PFSK-1 (cell line): ENCODE measurements around the gene LIN28B.
A peak's percentile ranks its signal among the peaks of the same experiment; 100 is the strongest.

Source experiments
- FOXP2 ChIP-seq: optimal IDR thresholded peaks from 2 replicates; pipeline ENCODE3; 2011; ENCODE audit warnings: borderline replicate concordance, control low read depth, inconsistent platforms; ENCODE audit not compliant: insufficient read depth; ENCODE audit errors: extremely low read length, extremely low read depth
- POLR2AphosphoS5 ChIP-seq: IDR thresholded peaks from 2 replicates; pipeline ENCODE4 v1.6.1; 2012; ENCODE audit warnings: low read depth, mild to moderate bottlenecking, control low read depth, low read length, moderate library complexity
- REST ChIP-seq, 2 experiments: IDR thresholded peaks; 2 replicates each; pipeline versions ENCODE4 v1.6.1 to v1.8.0; 2011 to 2012; ENCODE audit warnings: low read depth in 2 of 2, low read length in 2 of 2, control low read depth in 1 of 2, inconsistent platforms in 1 of 2, mild to moderate bottlenecking in 1 of 2, moderate library complexity in 1 of 2; ENCODE audit not compliant: insufficient read depth in 1 of 2
- SIN3A ChIP-seq: IDR thresholded peaks from 2 replicates; pipeline ENCODE4 v1.6.1; 2012; ENCODE audit warnings: mild to moderate bottlenecking, low read length, moderate library complexity, borderline replicate concordance; ENCODE audit not compliant: insufficient read depth
- TAF1 ChIP-seq: IDR thresholded peaks from 2 replicates; pipeline ENCODE4 v1.6.1; 2012; ENCODE audit warnings: low read length, control low read depth, borderline replicate concordance; ENCODE audit not compliant: insufficient read depth

LIN28B gene

GRCh38 chr6:104940893-104941728 lies 15.8 kb upstream of the LIN28B start:
- TF ChIP-seq TAF1 (no peak), POLR2AphosphoS5 (no peak), FOXP2 (peak; percentile 80), SIN3A (no peak), REST (IDR thresholded peaks at IDR 0.05; ENCODE audit: insufficient read depth in 1 of 2, low read depth in 2 of 2, low read length in 2 of 2) (peak; percentile 57 to 72; a peak in 3 of 4 replicates)

- TF ChIP-seq POLR2AphosphoS5 (no peak), REST (IDR thresholded peaks at IDR 0.05; ENCODE audit: insufficient read depth in 1 of 2, low read depth in 2 of 2, low read length in 2 of 2) (no peak), TAF1 (no peak), FOXP2 (no peak), SIN3A (no peak)
These were observed 15.2 kb upstream of the LIN28B start for GRCh38 chr6:104941729-104942091.

GRCh38 chr6:104943781-104944180 lies 13.1 kb upstream of the LIN28B start:
- TF ChIP-seq SIN3A (peak; percentile 86; the same call in 1 of the 2 replicates), POLR2AphosphoS5 (no peak), REST (IDR thresholded peaks at IDR 0.05; ENCODE audit: insufficient read depth in 1 of 2, low read depth in 2 of 2, low read length in 2 of 2) (peak; percentile 93 to 99)

DNA sequence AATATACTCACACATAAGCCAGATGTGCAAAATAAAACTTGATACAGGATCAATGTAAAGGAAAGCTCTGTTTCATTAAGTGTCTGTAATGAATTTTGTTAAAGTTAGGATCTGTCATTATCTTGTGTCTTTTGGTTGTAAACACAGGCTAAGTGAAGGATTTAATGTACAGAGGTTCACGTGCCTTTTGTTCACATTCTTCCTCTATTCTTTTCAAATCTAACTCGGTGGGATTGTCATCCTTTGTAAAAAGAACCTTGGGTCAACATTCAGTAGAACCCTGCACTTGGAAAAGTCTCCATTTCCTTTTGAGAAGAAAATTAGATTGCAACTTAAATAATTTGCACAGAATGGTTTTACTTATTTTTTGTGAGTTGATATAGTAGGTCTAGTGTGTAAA lies 7.7 kb upstream of the LIN28B start:
- TF ChIP-seq SIN3A = no peak
- TF ChIP-seq TAF1 = no peak
- TF ChIP-seq POLR2AphosphoS5 = no peak
- no peak for TF ChIP-seq FOXP2
- TF ChIP-seq REST (IDR thresholded peaks at IDR 0.05; ENCODE audit: insufficient read depth in 1 of 2, low read depth in 2 of 2, low read length in 2 of 2) = no peak

DNA sequence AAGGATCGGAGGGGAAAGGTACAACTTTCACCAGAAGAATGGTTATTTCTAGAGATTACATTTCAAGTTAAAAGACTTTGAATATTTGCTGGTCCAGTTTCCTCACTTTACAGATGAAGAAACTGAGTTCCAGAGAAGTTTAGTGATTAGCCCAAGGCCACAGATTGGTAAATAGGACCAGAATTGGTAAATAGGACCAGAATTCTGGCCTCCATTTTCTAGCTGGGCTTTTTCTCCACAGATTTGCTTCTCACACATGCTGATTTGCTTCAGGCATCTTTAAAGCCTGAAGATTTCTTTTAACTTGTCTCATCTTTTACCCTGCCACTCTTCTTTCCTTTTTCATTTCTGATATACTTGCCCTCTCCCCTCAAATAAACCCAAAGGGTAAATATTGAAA lies 5.2 kb upstream of the LIN28B start:
- TF ChIP-seq TAF1 (no peak), FOXP2 (no peak), REST (IDR thresholded peaks at IDR 0.05; ENCODE audit: insufficient read depth in 1 of 2, low read depth in 2 of 2, low read length in 2 of 2) (no peak), SIN3A (no peak), POLR2AphosphoS5 (no peak)
